ENCODE measurements around the gene ERRFI1.

ERRFI1 gene

GRCh38 chr1:7993593-7994479, 32.3 kb downstream of the ERRFI1 start:
- peak overlapping the region; percentile 73 for H3K4me2 ChIP-seq
- H3K4me1 ChIP-seq, result peaks cover 21% of the 10 kb centered on the region
- H4K20me1 ChIP-seq, result no peaks in the 10 kb centered on the region
- H3K9me3 ChIP-seq, result no peaks in the 10 kb centered on the region
- H3K27me3 ChIP-seq, result no peaks in the 10 kb centered on the region
- H3K27ac ChIP-seq, result no peak overlapping the region
- H3K4me3 ChIP-seq, result no peak overlapping the region
- H3K36me3 ChIP-seq, result peaks cover 23% of the 10 kb centered on the region
- H3K9ac ChIP-seq, result no peak overlapping the region
- TF ChIP-seq Cebpa-rat (IDR thresholded peaks at IDR 0.05), result no peak

- H3K9ac ChIP-seq, result no peak overlapping the region
- H3K9me3 ChIP-seq, result no peaks in the 10 kb centered on the region
- H3K27me3 ChIP-seq, result no peaks in the 10 kb centered on the region
- no peak overlapping the region for H3K4me3 ChIP-seq
- peaks cover 21% of the 10 kb centered on the region for H3K4me1 ChIP-seq
- TF ChIP-seq Cebpa-rat (IDR thresholded peaks at IDR 0.05), result no peak
- H3K4me2 ChIP-seq, result peak overlapping the region; percentile 73
- peaks cover 27% of the 10 kb centered on the region for H3K36me3 ChIP-seq
- H3K27ac ChIP-seq, result no peak overlapping the region
- no peaks in the 10 kb centered on the region for H4K20me1 ChIP-seq
These were observed 33.2 kb downstream of the ERRFI1 start for GRCh38 chr1:7992885-7993284.

GRCh38 chr1:7991504-7992440, 34.3 kb downstream of the ERRFI1 start:
- no peak overlapping the region for H3K4me2 ChIP-seq
- no peaks in the 10 kb centered on the region for H4K20me1 ChIP-seq
- no peak overlapping the region for H3K9ac ChIP-seq
- peaks cover 38% of the 10 kb centered on the region for H3K36me3 ChIP-seq
- H3K27me3 ChIP-seq, result no peaks in the 10 kb centered on the region
- H3K4me3 ChIP-seq, result no peak overlapping the region
- no peak for TF ChIP-seq Cebpa-rat (IDR thresholded peaks at IDR 0.05)
- peaks cover 21% of the 10 kb centered on the region for H3K4me1 ChIP-seq
- H3K27ac ChIP-seq, result no peak overlapping the region
- H3K9me3 ChIP-seq, result no peaks in the 10 kb centered on the region

GRCh38 chr1:7989762-7990428, 36.2 kb downstream of the ERRFI1 start:
- no peak overlapping the region for H3K4me2 ChIP-seq
- peaks cover 21% of the 10 kb centered on the region for H3K4me1 ChIP-seq
- no peaks in the 10 kb centered on the region for H4K20me1 ChIP-seq
- TF ChIP-seq Cebpa-rat (IDR thresholded peaks at IDR 0.05), result no peak
- no peak overlapping the region for H3K27ac ChIP-seq
- H3K36me3 ChIP-seq, result peaks cover 57% of the 10 kb centered on the region
- no peak overlapping the region for H3K9ac ChIP-seq
- H3K9me3 ChIP-seq, result no peaks in the 10 kb centered on the region
- H3K4me3 ChIP-seq, result no peak overlapping the region
- no peaks in the 10 kb centered on the region for H3K27me3 ChIP-seq

GRCh38 chr1:7988576-7988975, 37.5 kb downstream of the ERRFI1 start:
- Histone ChIP-seq H3K36me3 (peaks cover 70% of the 10 kb centered on the region), H4K20me1 (peaks cover 9% of the 10 kb centered on the region), H3K9ac (no peak overlapping the region), H3K27ac (no peak overlapping the region), H3K27me3 (no peaks in the 10 kb centered on the region), H3K4me1 (peaks cover 8% of the 10 kb centered on the region), H3K4me2 (no peak overlapping the region), H3K9me3 (no peaks in the 10 kb centered on the region), H3K4me3 (no peak overlapping the region)
- no peak for TF ChIP-seq Cebpa-rat (IDR thresholded peaks at IDR 0.05)

GRCh38 chr1:7987528-7987927, 38.6 kb downstream of the ERRFI1 start:
- no peak for TF ChIP-seq Cebpa-rat (IDR thresholded peaks at IDR 0.05)
- H3K36me3 ChIP-seq, result peaks cover 80% of the 10 kb centered on the region
- no peaks in the 10 kb centered on the region for H3K9me3 ChIP-seq
- H4K20me1 ChIP-seq, result peaks cover 20% of the 10 kb centered on the region
- no peak overlapping the region for H3K4me2 ChIP-seq
- H3K9ac ChIP-seq, result no peak overlapping the region
- no peaks in the 10 kb centered on the region for H3K27me3 ChIP-seq
- peaks cover 2% of the 10 kb centered on the region; the same call in 1 of the 2 replicates for H3K4me1 ChIP-seq
- no peak overlapping the region for H3K4me3 ChIP-seq
- no peak overlapping the region for H3K27ac ChIP-seq

- Histone ChIP-seq H3K4me1 (peaks cover 4% of the 10 kb centered on the region; the same call in 1 of the 2 replicates), H3K9ac (no peak overlapping the region), H3K9me3 (no peaks in the 10 kb centered on the region), H3K4me3 (no peak overlapping the region), H3K36me3 (peaks cover 87% of the 10 kb centered on the region), H3K27ac (no peak overlapping the region), H3K27me3 (no peaks in the 10 kb centered on the region), H3K4me2 (no peak overlapping the region), H4K20me1 (peaks cover 27% of the 10 kb centered on the region)
- no peak for TF ChIP-seq Cebpa-rat (IDR thresholded peaks at IDR 0.05)
These were observed 40.1 kb downstream of the ERRFI1 start for GRCh38 chr1:7985851-7986612.

- Histone ChIP-seq H3K9ac (no peak overlapping the region), H3K36me3 (peaks cover 87% of the 10 kb centered on the region), H3K9me3 (no peaks in the 10 kb centered on the region), H3K4me3 (no peak overlapping the region), H3K4me2 (no peak overlapping the region), H3K4me1 (peaks cover 4% of the 10 kb centered on the region; the same call in 1 of the 2 replicates), H3K27me3 (no peaks in the 10 kb centered on the region), H3K27ac (no peak overlapping the region), H4K20me1 (peaks cover 38% of the 10 kb centered on the region)
- no peak for TF ChIP-seq Cebpa-rat (IDR thresholded peaks at IDR 0.05)
These were observed 41.3 kb downstream of the ERRFI1 start for GRCh38 chr1:7984811-7985210.
